Breast epithelium (tissue), 3 donors: ENCODE results near the gene RFX8.

Source experiments
- CTCF ChIP-seq, 3 donors: fragments of 450-650 bp; IDR thresholded peaks; one replicate each; pipeline ENCODE4 v1.5.1; 2016 to 2017; ENCODE audit warnings: antibody characterized with exemption in 3 of 3, mild to moderate bottlenecking in 3 of 3, moderate library complexity in 3 of 3
- POLR2A ChIP-seq: fragments of 450-650 bp; IDR thresholded peaks from one replicate; pipeline ENCODE4 v1.6.1; 2016; ENCODE audit warnings: antibody characterized with exemption, mild to moderate bottlenecking, moderate library complexity

GRCh38 chr2:101359410-101359954 lies 115.4 kb downstream of the RFX8 start:
- no peak for TF ChIP-seq CTCF (IDR thresholded peaks at IDR 0.05)
- TF ChIP-seq POLR2A = no peak
